ENCODE results near the gene SPACA6. TPM values are rescaled to one million over a fixed set of nuclear protein-coding genes. Genes with fewer than 3 reads are reported as not detected.

The SPACA6 gene
- polyA plus RNA-seq, 3 donors, result 0.99 to 5.1 (median 2.4) TPM

- Mint-ChIP-seq H3K4me3 (peak overlapping the region in 1 of 2 donors; percentile 78), H3K4me1 (peaks cover 14% of the 10 kb centered on the region), H3K36me3 (peaks cover 0 to 10% of the 10 kb centered on the region in 2 donors), H3K27ac (no peak overlapping the region), H3K27me3 (ENCODE audit: low read depth in 3 of 3) (peaks cover 60 to 83% (median 80%) of the 10 kb centered on the region in 3 donors), H3K9me3 (peaks cover 3 to 14% (median 10%) of the 10 kb centered on the region in 7 donors)
- no peaks in the 10 kb centered on the region for H4K20me1 ChIP-seq (ENCODE audit: insufficient read depth, low read length)
- no peak overlapping the region for H3K4me3 ChIP-seq (replicated peaks in 1 of 3; ENCODE audit: low read depth in 2 of 3, low read length in 3 of 3)
- H3K4me1 ChIP-seq (ENCODE audit: control insufficient read depth in 1 of 2, insufficient read depth in 2 of 2, low read length in 2 of 2), result peaks cover 0 to 5% of the 10 kb centered on the region in 2 donors
- intact Hi-C loops (cut with micrococcal nuclease), result no loop called here
- peaks cover 47 to 84% of the 10 kb centered on the region in 2 donors for H3K27me3 ChIP-seq (ENCODE audit: control insufficient read depth in 2 of 2, insufficient read depth in 2 of 2, low read length in 2 of 2)
- no peak overlapping the region for H3K9ac ChIP-seq (ENCODE audit: insufficient read depth, low read length, poor library complexity, severe bottlenecking)
- no peaks in the 10 kb centered on the region for H3K36me3 ChIP-seq (replicated peaks in 1 of 2; ENCODE audit: control insufficient read depth in 1 of 2, insufficient read depth in 2 of 2, low read length in 2 of 2)
- no peaks in the 10 kb centered on the region for H3K9me3 ChIP-seq (replicated peaks in 1 of 2; ENCODE audit: control insufficient read depth in 1 of 2, insufficient read depth in 1 of 2, low read length in 2 of 2)
- DNase-seq, result no peak
- WGBS (ENCODE audit: insufficient coverage), result 71% methylated on average over 14 of the region's 15 CpGs
- no peaks in the 10 kb centered on the region for H3K79me2 ChIP-seq (ENCODE audit: insufficient read depth, low read length)
- no peak overlapping the region for H3K27ac ChIP-seq (ENCODE audit: low read depth in 1 of 2, low read length in 2 of 2)
- H3K4me2 ChIP-seq (replicated peaks; ENCODE audit: extremely low read depth, low read length, poor library complexity, severe bottlenecking), result no peak overlapping the region
- TF ChIP-seq CTCF (IDR thresholded peaks at IDR 0.05), result no peak
- no peak overlapping the region for H2AFZ ChIP-seq (ENCODE audit: insufficient read depth, low read depth, low read length, poor library complexity, severe bottlenecking)
Measured at GRCh38 chr19:51724543-51724942, 31.4 kb downstream of the SPACA6 start.

GRCh38 chr19:51726049-51726448 is 32.9 kb downstream of the SPACA6 start:
- H3K4me2 ChIP-seq (replicated peaks; ENCODE audit: extremely low read depth, low read length, poor library complexity, severe bottlenecking), result no peak overlapping the region

More at GRCh38 chr19:51726049-51726448, 32.9 kb downstream of the SPACA6 start:
- Mint-ChIP-seq H3K9me3 (peaks cover 8 to 23% (median 18%) of the 10 kb centered on the region in 7 donors), H3K4me1 (peaks cover 11% of the 10 kb centered on the region), H3K4me3 (peak overlapping the region in 1 of 2 donors; percentile 75), H3K36me3 (peaks cover 5 to 7% of the 10 kb centered on the region in 2 donors), H3K27ac (peak overlapping the region in 1 of 7 donors; percentile 68), H3K27me3 (ENCODE audit: low read depth in 3 of 3) (peaks cover 53 to 75% (median 72%) of the 10 kb centered on the region in 3 donors)
- H2AFZ ChIP-seq (ENCODE audit: insufficient read depth, low read depth, low read length, poor library complexity, severe bottlenecking), result no peak overlapping the region
- whole genome bisulfite sequencing (ENCODE audit: insufficient coverage), result 80% methylated on average over 3 of the region's 14 CpGs
- H3K9ac ChIP-seq (ENCODE audit: insufficient read depth, low read length, poor library complexity, severe bottlenecking), result no peak overlapping the region
- no peak for DNase-seq
- H4K20me1 ChIP-seq (ENCODE audit: insufficient read depth, low read length), result no peaks in the 10 kb centered on the region
- no peak for TF ChIP-seq CTCF (IDR thresholded peaks at IDR 0.05)
- H3K4me3 ChIP-seq (replicated peaks in 1 of 3; ENCODE audit: low read depth in 2 of 3, low read length in 3 of 3), result no peak overlapping the region
- H3K4me1 ChIP-seq (ENCODE audit: control insufficient read depth in 1 of 2, insufficient read depth in 2 of 2, low read length in 2 of 2), result no peaks in the 10 kb centered on the region
- H3K9me3 ChIP-seq (replicated peaks in 1 of 2; ENCODE audit: control insufficient read depth in 1 of 2, insufficient read depth in 1 of 2, low read length in 2 of 2), result peaks cover 0 to 12% of the 10 kb centered on the region in 2 donors
- H3K79me2 ChIP-seq (ENCODE audit: insufficient read depth, low read length), result no peaks in the 10 kb centered on the region
- intact Hi-C loops (cut with micrococcal nuclease), result loop anchor here in 1 of 2 donors (5.0 kb wide), 1 partner anchor 34 kb away; the partner anchor contains the start of gene SPACA6
- H3K27ac ChIP-seq (ENCODE audit: low read depth in 1 of 2, low read length in 2 of 2), result no peak overlapping the region
- H3K27me3 ChIP-seq (ENCODE audit: control insufficient read depth in 2 of 2, insufficient read depth in 2 of 2, low read length in 2 of 2), result peaks cover 32 to 69% of the 10 kb centered on the region in 2 donors
- no peaks in the 10 kb centered on the region for H3K36me3 ChIP-seq (replicated peaks in 1 of 2; ENCODE audit: control insufficient read depth in 1 of 2, insufficient read depth in 2 of 2, low read length in 2 of 2)
